Measurements from ENCODE around the gene SNX6.

DNA sequence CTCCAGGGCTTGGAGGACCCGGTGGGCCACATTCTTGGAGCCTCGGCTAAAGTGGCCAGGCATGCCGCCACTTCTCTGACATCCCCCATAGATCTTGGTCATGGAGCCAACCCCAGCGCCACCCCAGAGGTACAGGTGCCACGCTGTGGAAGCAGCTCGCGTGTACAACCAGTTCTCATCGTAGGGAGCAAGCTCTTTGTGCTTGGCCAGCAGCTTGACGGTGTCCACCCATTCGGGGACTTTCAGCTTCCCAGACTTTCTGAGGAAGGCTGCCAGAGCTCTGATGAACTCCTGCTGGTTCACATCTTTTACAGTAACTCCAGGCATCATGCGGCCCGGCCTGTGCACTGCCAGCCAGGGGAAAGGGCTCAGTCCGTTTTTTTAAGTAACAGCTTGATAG, 61.1 kb downstream of the SNX6 start:
- TF ChIP-seq, protein P1, sequence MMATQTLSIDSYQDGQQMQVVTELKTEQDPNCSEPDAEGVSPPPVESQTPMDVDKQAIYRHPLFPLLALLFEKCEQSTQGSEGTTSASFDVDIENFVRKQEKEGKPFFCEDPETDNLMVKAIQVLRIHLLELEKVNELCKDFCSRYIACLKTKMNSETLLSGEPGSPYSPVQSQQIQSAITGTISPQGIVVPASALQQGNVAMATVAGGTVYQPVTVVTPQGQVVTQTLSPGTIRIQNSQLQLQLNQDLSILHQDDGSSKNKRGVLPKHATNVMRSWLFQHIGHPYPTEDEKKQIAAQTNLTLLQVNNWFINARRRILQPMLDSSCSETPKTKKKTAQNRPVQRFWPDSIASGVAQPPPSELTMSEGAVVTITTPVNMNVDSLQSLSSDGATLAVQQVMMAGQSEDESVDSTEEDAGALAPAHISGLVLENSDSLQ (IDR thresholded peaks at IDR 0.05), result no peak
- TF ChIP-seq FOXK2 (IDR thresholded peaks at IDR 0.05) (no peak), NFRKB (IDR thresholded peaks at IDR 0.05) (no peak), ELF4 (IDR thresholded peaks at IDR 0.05) (no peak), SUZ12 (IDR thresholded peaks at IDR 0.05) (no peak), L3MBTL2 (conservative IDR thresholded peaks at IDR 0.05) (no peak), FOXM1 (IDR thresholded peaks at IDR 0.05; ENCODE audit: borderline replicate concordance) (no peak), ARNT (IDR thresholded peaks at IDR 0.05) (no peak), FOXA1 (IDR thresholded peaks at IDR 0.05) (no peak), HDGF (IDR thresholded peaks at IDR 0.05; ENCODE audit: borderline replicate concordance) (no peak)
